Colonic mucosa (tissue), 4 donors: ENCODE results near the gene ZEB1. TPM values are rescaled to one million over a fixed set of nuclear protein-coding genes. Genes with fewer than 3 reads are reported as not detected.

Experiments
- DNase-seq: peaks from one replicate; pipeline ENCODE4 v3.0.0-alpha.2; 2020
- H3K27ac ChIP-seq: fragments of 200-600 bp; one replicate; pipeline ENCODE4 v1.8.0; 2021
- H3K27me3 ChIP-seq: fragments of 200-600 bp; one replicate; pipeline ENCODE4 v1.8.0; 2021
- H3K36me3 ChIP-seq: fragments of 200-600 bp; one replicate; pipeline ENCODE4 v1.8.0; 2021
- H3K4me1 ChIP-seq: fragments of 200-600 bp; one replicate; pipeline ENCODE4 v1.8.0; 2021; ENCODE audit warnings: mild to moderate bottlenecking
- H3K4me3 ChIP-seq: fragments of 200-600 bp; one replicate; pipeline ENCODE4 v1.8.0; 2021
- H3K9ac ChIP-seq, 2 donors: one replicate each; pipeline ENCODE4 v1.7.0; 2013; ENCODE audit warnings: control low read depth in 2 of 2, low read depth in 2 of 2, low read length in 2 of 2
- H3K9me3 ChIP-seq: fragments of 200-600 bp; one replicate; pipeline ENCODE4 v1.8.0; 2021
- CTCF ChIP-seq: fragments of 200-600 bp; IDR thresholded peaks from one replicate; pipeline ENCODE4 v1.8.0; 2022; ENCODE audit warnings: antibody characterized with exemption, mild to moderate bottlenecking
- intact Hi-C: fragments of 100-400 bp; cut with DNase I; formaldehyde crosslinking; loops from one replicate; pipeline ENCODE4 v1.14.1; 2022
- total RNA-seq, 2 donors: library from RNA; stranded (reverse); fragmentation: NEBNext Ultra II Directional in 1 of 2; extraction: Animal tissue kit (Norgen Biotek cat#: 25700) in 1 of 2; gene quantifications; one replicate each; pipeline ENCODE4 v1.2.1, GENCODE V29; 2021
- donor health status: healthy.
- donor health status: DM: no; HTN: no; CAD: no.
- donor health status: DM: no; HTN: no; CAD: no.

The ZEB1 gene
- total RNA-seq, 2 donors from 2014 or later, result 6.1 to 32.3 TPM

GRCh38 chr10:31343551-31343950 lies 24.5 kb downstream of the ZEB1 start:
- no peak overlapping the region for H3K9ac ChIP-seq
- no peak for DNase-seq
- TF ChIP-seq CTCF, result no peak
- no peak overlapping the region for H3K4me3 ChIP-seq
- no peaks in the 10 kb centered on the region for H3K36me3 ChIP-seq
- no peaks in the 10 kb centered on the region for H3K9me3 ChIP-seq
- intact Hi-C loops, result no loop called here
- H3K27ac ChIP-seq, result no peak overlapping the region
- H3K27me3 ChIP-seq, result no peaks in the 10 kb centered on the region
- H3K4me1 ChIP-seq, result no peaks in the 10 kb centered on the region

- H3K36me3 ChIP-seq, result no peaks in the 10 kb centered on the region
- TF ChIP-seq CTCF, result no peak
- DNase-seq, result no peak
- H3K27me3 ChIP-seq, result no peaks in the 10 kb centered on the region
- H3K4me1 ChIP-seq, result no peaks in the 10 kb centered on the region
- H3K9ac ChIP-seq, result no peak overlapping the region
- H3K27ac ChIP-seq, result no peak overlapping the region
- intact Hi-C loops, result no loop called here
- H3K9me3 ChIP-seq, result no peaks in the 10 kb centered on the region
- no peak overlapping the region for H3K4me3 ChIP-seq
Measured at GRCh38 chr10:31345886-31346285, 26.9 kb downstream of the ZEB1 start.

GRCh38 chr10:31346953-31347352 lies 27.9 kb downstream of the ZEB1 start:
- Histone ChIP-seq H3K27ac (no peak overlapping the region), H3K27me3 (no peaks in the 10 kb centered on the region), H3K9me3 (no peaks in the 10 kb centered on the region), H3K4me1 (no peaks in the 10 kb centered on the region), H3K36me3 (no peaks in the 10 kb centered on the region), H3K4me3 (no peak overlapping the region), H3K9ac (no peak overlapping the region)
- intact Hi-C loops, result no loop called here
- no peak for TF ChIP-seq CTCF
- DNase-seq, result no peak

GRCh38 chr10:31347705-31348104 lies 28.7 kb downstream of the ZEB1 start:
- Histone ChIP-seq H3K36me3 (no peaks in the 10 kb centered on the region), H3K9me3 (no peaks in the 10 kb centered on the region), H3K27ac (no peak overlapping the region), H3K4me3 (no peak overlapping the region), H3K9ac (no peak overlapping the region), H3K27me3 (no peaks in the 10 kb centered on the region), H3K4me1 (no peaks in the 10 kb centered on the region)
- intact Hi-C loops, result no loop called here
- no peak for DNase-seq
- TF ChIP-seq CTCF, result no peak

GRCh38 chr10:31350891-31351290 lies 31.9 kb downstream of the ZEB1 start:
- TF ChIP-seq CTCF, result no peak
- DNase-seq, result no peak
- Histone ChIP-seq H3K9ac (no peak overlapping the region), H3K4me3 (no peak overlapping the region), H3K36me3 (no peaks in the 10 kb centered on the region), H3K27ac (no peak overlapping the region), H3K9me3 (no peaks in the 10 kb centered on the region), H3K27me3 (no peaks in the 10 kb centered on the region), H3K4me1 (no peaks in the 10 kb centered on the region)
- intact Hi-C loops, result no loop called here
